HK-2 (cell line): Measurements from ENCODE around the gene CDK5RAP2.
"Not testable (repeated sequence)": the region's sequence is repeated elsewhere in the genome, so short reads cannot be mapped to it uniquely, and the experiment has no call there.

Experiments used
- DNase-seq: peaks from one replicate; pipeline ENCODE4 v3.0.0-alpha.2; 2018; ENCODE audit not compliant: unreplicated experiment

The CDK5RAP2 gene

DNA sequence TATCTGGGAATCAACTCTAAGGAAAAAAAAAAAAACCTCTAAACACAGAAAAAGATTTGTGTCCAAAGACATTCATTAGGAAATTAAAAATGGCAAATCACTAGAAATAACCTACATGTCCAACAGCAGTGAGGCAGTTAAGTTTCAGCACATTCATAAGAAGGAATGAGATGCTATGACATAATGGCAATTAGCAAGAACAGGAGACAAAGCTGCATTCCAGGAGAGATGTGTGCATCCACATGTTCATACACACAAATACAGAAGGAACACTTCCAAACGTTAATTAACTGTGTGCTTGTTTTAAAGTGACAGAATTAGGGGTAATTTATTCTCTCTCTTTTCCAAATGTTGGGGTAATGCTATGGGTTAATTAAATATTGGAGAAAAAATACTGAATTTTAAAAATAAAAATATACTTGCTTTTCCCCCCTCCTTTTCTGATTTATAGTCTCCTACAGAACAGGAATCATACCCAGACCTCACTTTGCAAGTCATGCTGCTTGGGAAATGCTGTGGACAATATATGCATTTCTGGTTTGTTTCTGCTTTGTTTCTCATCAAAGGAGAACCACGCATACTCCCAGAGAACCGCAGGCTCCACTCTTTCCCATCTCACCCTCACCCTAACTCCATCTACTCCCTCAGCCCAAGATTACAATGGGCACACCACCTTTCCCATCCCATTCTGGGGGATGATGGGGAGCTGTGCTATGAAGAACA, 114.1 kb downstream of the CDK5RAP2 start:
- DNase-seq = no peak

GRCh38 chr9:120464887-120465421, 115.0 kb downstream of the CDK5RAP2 start:
- no peak for DNase-seq

DNA sequence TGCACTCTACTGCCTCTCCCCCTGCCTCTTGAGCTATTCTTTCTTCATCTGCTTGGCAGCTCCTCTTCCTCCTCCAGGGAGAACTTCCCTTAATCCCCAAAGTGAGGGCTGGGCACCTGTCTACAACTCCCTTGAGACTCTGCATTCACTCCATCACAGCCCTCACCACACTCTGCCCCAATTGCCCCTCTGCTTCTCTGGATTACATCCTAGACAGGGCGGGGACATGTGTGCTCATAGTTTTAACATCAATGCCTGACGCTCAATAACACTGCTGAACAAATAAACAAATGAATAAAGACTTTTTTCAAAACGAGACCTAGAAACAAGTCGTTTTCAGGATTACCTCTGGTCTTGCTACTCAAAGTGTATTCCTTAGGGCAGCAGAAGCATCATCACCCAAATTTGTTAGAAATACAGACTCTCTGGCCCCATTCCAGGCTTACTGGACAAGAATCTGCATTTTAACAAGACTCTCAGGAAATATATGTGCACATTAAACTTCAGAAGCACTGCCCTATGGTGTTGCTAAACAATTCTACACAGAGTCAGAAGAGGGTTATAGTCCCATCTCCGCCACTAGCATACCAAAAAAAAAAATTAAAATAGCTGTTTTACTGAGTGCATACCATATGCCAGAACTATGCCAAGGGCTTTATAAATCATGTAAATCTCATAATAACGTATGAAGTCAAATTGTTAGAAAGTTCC, 115.6 kb downstream of the CDK5RAP2 start:
- DNase-seq = no peak

- DNase-seq = no peak
Measured at GRCh38 chr9:120463765-120464164, 116.2 kb downstream of the CDK5RAP2 start.

GRCh38 chr9:120461677-120462076, 118.3 kb downstream of the CDK5RAP2 start:
- DNase-seq = not testable (repeated sequence)

- no peak for DNase-seq
Measured at GRCh38 chr9:120456218-120456617, 123.7 kb downstream of the CDK5RAP2 start.

- no peak for DNase-seq
Measured at GRCh38 chr9:120454467-120454866, 125.5 kb downstream of the CDK5RAP2 start.

- no peak for DNase-seq
Measured at GRCh38 chr9:120453792-120454191, 126.2 kb downstream of the CDK5RAP2 start.

DNA sequence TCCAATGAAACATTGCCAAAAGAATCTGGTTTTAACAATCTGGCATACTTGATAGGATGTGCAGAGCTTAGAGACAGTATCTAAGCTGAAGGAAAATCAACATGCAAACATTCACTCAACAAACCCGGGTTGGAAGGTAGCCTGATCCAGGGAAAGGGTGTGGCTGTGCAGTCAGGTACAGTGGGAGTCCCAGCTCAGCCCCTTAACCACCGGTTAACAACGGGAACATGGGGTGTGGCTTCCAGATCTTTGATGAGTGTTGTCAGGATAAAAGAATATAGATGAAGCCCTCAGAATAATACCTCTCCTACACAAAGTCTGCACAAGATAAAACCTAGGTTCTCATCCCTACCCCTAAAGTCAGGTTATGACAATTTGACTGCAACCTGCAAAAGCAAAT, 127.3 kb downstream of the CDK5RAP2 start:
- no peak for DNase-seq

GRCh38 chr9:120450916-120451315, 129.1 kb downstream of the CDK5RAP2 start:
- DNase-seq = no peak

DNA sequence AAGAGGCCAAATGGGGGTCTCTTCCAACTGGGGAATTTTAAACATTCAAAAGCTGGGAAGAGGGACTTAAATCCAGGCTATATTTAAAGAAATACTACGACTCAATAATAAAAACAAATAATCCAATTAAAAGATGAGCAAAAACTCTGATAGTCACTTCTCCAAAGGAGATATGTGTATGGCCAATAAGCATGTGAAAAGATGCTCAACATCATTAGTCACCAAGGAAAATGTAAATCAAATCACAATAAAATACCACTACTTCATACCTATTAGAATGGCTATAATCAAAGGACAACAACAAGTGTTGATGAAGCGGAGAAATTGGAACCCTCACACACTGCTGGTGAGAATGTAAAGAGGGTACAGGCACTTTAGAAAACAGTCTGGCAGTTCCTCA, 130.4 kb downstream of the CDK5RAP2 start:
- no peak for DNase-seq

- no peak for DNase-seq
Measured at GRCh38 chr9:120447959-120448500, 131.9 kb downstream of the CDK5RAP2 start.

DNA sequence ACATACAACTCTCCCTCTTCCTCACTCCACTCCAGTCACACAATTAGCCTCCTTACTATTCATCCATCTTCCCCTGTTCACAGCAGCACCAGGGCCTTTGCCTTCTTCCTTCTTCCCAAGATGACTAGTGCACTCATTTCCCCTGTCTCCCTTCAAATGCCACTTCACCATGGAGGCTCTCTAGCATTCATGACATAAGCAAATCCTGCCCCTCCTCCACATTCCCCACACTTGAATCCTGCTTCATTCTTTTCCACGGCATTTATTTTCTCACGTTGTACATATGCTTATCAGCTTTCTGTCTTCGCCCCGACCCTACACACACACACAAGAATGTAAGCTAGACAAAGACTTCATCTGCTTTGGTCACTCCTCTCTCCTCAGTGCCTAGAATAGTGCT, 133.3 kb downstream of the CDK5RAP2 start:
- no peak for DNase-seq

GRCh38 chr9:120443976-120444375, 136.0 kb downstream of the CDK5RAP2 start:
- no peak for DNase-seq

DNA sequence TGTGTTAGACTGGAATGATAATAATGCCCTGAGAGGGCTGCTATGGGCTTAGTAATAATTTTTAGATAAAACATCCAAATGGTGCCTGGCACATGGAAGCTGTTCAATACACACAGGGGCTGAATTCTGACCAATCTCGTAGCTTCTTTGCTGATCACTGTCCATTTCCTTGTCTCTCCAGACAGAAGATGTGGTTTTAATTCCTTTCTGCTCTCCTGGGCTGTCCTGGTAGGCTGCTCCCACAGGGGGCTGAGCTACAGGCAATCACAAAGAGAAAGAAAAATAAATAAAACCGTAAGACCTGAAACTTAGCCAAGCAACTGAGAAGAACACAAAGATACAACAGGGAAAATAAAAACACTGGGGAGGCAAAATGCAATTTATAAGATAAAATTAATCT, 136.5 kb downstream of the CDK5RAP2 start:
- DNase-seq = no peak

DNA sequence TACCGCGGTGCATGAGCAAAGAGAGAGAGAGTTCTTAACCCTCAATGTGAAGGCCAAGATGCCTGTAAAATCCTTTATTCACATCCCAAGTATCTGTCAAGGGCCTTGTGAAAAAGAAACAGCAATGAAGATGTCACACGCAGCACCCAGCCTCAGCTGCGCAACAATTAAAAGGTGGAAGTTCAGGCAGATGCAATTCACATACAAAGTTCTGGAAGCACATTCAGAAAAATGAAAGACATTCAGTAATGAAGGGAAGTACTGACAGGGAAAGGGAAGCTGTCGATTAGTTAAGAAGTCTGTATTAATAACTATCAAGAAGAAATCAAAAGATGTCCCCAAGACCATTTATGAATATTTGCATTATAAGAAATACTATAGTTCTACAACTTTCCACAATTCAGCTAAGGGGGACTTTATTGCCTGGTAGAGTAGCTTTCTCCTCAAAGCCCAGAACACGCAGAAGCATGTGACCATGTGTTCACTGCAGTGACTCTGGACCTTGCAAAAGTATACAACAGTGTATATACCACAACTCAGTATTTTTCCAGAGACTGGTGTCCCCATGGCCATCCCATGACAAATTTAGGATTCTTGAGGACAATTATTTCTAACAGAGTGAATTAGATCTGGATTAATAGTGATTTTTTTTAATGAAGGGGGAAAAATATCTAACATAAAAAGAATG, 137.5 kb downstream of the CDK5RAP2 start:
- DNase-seq = no peak

- DNase-seq = no peak
Measured at GRCh38 chr9:120441426-120442307, 138.3 kb downstream of the CDK5RAP2 start.

DNA sequence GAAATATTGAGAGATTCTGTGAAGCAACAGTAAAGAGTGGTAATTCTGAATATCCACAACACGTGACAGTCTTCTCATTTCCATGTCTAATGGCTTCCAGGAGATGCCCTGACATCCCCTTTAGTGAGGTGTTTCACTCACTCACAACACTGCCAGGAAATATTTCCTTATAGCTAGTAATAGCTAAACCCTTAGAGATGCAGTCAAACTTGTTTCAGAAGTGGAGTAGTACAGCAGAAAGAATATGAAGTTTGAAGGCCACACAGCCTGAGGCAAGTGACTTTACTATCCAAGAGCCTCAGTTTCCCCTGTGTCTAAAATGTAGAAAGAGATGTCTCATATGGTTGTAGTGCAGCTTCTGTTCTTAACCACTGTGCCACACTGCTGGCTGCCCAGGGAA, 139.2 kb downstream of the CDK5RAP2 start:
- no peak for DNase-seq

DNA sequence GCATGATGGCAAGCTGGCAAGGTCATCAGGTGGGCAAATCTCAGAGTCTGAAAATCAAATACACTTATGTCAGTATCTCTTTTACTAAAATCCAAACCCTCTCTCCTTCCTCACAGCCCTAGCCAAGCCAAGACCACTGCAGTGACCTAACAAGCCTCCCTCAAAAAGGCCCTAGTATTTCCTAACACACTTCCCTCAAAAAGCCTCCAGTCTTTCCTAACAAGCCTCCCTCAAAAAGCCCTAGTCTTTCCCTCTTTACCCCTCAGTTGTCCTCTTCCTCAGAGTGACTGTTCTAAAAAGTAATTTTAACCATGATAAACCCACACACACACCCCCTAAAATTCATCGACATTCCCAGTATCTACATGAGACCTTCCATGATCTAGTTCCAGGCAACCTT, 140.0 kb downstream of the CDK5RAP2 start:
- no peak for DNase-seq

- DNase-seq = peak; percentile 17
Measured at GRCh38 chr9:120438836-120439546, 141.0 kb downstream of the CDK5RAP2 start.

DNA sequence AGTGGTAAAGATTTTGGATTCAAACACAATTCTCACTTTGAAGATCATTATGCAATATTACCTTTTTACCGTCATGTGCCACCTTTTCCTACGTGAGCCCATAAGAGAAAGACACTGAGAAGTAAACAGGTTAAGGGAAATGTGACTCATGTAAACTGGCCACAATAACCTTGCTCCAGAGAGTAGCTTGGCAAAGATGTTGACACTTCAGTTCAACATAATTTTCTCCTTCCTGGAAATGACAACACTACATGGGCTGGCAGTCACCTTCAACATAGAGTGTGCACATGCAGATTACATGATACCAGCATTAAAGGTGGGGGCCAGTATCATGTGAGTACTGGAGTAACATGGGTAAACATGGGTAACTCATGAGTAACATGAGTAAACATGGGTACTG, 141.9 kb downstream of the CDK5RAP2 start:
- DNase-seq = no peak
